Tibial nerve (tissue), 3 donors: Measurements from ENCODE around the gene TMEM62.

Experiments
- POLR2A ChIP-seq, 2 donors: fragments of 450-650 bp; IDR thresholded peaks; one replicate each; pipeline ENCODE4 v1.6.1; 2017; ENCODE audit warnings: antibody characterized with exemption in 2 of 2, mild to moderate bottlenecking in 2 of 2, moderate library complexity in 2 of 2
- TF ChIP-seq, protein P1 (sequence below), 5 experiments: fragments of 200-600 bp in 3 of 5; fragments of 450-650 bp in 2 of 5; sonication (generic) in 3 of 5; IDR thresholded peaks; one replicate each; pipeline ENCODE4 v1.5.1; 2016 to 2019; ENCODE audit warnings: antibody characterized with exemption in 5 of 5, mild to moderate bottlenecking in 3 of 5, moderate library complexity in 2 of 5

DNA sequence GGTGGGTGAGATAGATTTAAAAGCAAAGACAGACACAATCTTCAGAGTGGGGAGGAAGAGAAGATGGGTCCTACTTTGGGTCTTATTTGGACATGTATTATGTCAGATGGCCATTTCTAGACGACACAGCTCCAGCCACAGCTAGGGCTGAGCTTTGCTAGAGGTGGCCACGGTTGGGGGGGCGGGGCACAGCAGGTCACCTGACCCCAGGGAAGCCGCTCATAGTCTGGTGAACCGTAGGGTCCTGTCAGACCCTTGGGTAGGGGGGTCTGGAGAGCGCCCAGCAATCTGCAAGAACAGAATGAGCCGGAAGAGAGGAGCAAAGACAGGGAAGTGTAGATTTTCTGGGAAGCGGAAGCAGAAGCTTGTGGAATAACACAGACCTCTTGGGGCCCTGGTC lies 80.8 kb downstream of the TMEM62 start:
- TF ChIP-seq, protein P1, sequence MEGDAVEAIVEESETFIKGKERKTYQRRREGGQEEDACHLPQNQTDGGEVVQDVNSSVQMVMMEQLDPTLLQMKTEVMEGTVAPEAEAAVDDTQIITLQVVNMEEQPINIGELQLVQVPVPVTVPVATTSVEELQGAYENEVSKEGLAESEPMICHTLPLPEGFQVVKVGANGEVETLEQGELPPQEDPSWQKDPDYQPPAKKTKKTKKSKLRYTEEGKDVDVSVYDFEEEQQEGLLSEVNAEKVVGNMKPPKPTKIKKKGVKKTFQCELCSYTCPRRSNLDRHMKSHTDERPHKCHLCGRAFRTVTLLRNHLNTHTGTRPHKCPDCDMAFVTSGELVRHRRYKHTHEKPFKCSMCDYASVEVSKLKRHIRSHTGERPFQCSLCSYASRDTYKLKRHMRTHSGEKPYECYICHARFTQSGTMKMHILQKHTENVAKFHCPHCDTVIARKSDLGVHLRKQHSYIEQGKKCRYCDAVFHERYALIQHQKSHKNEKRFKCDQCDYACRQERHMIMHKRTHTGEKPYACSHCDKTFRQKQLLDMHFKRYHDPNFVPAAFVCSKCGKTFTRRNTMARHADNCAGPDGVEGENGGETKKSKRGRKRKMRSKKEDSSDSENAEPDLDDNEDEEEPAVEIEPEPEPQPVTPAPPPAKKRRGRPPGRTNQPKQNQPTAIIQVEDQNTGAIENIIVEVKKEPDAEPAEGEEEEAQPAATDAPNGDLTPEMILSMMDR (IDR thresholded peaks at IDR 0.05), result no peak
- TF ChIP-seq POLR2A (IDR thresholded peaks at IDR 0.05), result no peak
